H9 (cell line): Measurements from ENCODE around the gene CDKAL1. TPM values are rescaled to one million over a fixed set of nuclear protein-coding genes. Genes with fewer than 3 reads are reported as not detected.

ENCODE experiments used
- DNase-seq: peaks from one replicate; pipeline ENCODE4 v3.0.0-alpha.2; 2017
- H2AFZ ChIP-seq: one replicate; pipeline ENCODE4 v1.6.1; 2013; ENCODE audit warnings: mild to moderate bottlenecking, low read length, control low read depth, moderate library complexity
- H2AK5ac ChIP-seq: 2 replicates; pipeline ENCODE4 v1.6.1; 2013; ENCODE audit warnings: low read length, control low read depth, mixed read lengths; ENCODE audit not compliant: insufficient read length
- H2BK120ac ChIP-seq: one replicate; pipeline ENCODE4 v1.6.1; 2013; ENCODE audit warnings: low read depth, mild to moderate bottlenecking, low read length, control low read depth, inconsistent platforms; ENCODE audit not compliant: poor library complexity, severe bottlenecking
- H2BK12ac ChIP-seq: 2 replicates; pipeline ENCODE4 v1.6.1; 2013; ENCODE audit warnings: low read length, control low read depth, mixed read lengths, low read depth; ENCODE audit not compliant: insufficient read length
- H2BK15ac ChIP-seq: 2 replicates; pipeline ENCODE4 v1.6.1; 2013; ENCODE audit warnings: low read depth, low read length, control low read depth
- H2BK20ac ChIP-seq: one replicate; pipeline ENCODE4 v1.6.1; 2013; ENCODE audit warnings: low read depth, mild to moderate bottlenecking, low read length, control low read depth, inconsistent platforms; ENCODE audit not compliant: poor library complexity, severe bottlenecking
- H2BK5ac ChIP-seq: 2 replicates; pipeline ENCODE4 v1.6.1; 2013; ENCODE audit warnings: low read length, control low read depth, mixed read lengths; ENCODE audit not compliant: insufficient read length
- H3K14ac ChIP-seq: 2 replicates; pipeline ENCODE4 v1.6.1; 2013; ENCODE audit warnings: low read length, control low read depth; ENCODE audit not compliant: insufficient read depth
- H3K18ac ChIP-seq: 2 replicates; pipeline ENCODE4 v1.6.1; 2013; ENCODE audit warnings: low read depth, mild to moderate bottlenecking, mixed read lengths, low read length, control low read depth; ENCODE audit not compliant: insufficient read length
- H3K23ac ChIP-seq: 2 replicates; pipeline ENCODE4 v1.6.1; 2013; ENCODE audit warnings: low read length, control low read depth, mixed read lengths, low read depth; ENCODE audit not compliant: insufficient read length
- H3K23me2 ChIP-seq: 2 replicates; pipeline ENCODE4 v1.6.1; 2013; ENCODE audit warnings: low read depth, mild to moderate bottlenecking, mixed read lengths, low read length, control low read depth; ENCODE audit not compliant: insufficient read length, poor library complexity, severe bottlenecking
- H3K27ac ChIP-seq: 2 replicates; pipeline ENCODE4 v1.5.1; 2013; ENCODE audit warnings: low read length, control low read depth, mixed read lengths, low read depth; ENCODE audit not compliant: insufficient read length
- H3K27me3 ChIP-seq: 2 replicates; pipeline ENCODE4 v1.6.1; 2013; ENCODE audit warnings: low read length, control low read depth, inconsistent platforms; ENCODE audit not compliant: insufficient read depth
- H3K4ac ChIP-seq: 2 replicates; pipeline ENCODE4 v1.6.1; 2013; ENCODE audit warnings: low read depth, mild to moderate bottlenecking, control low read depth, inconsistent platforms, low read length, moderate library complexity
- H3K4me1 ChIP-seq: 2 replicates; pipeline ENCODE4 v1.6.1; 2013; ENCODE audit warnings: low read length, control low read depth, inconsistent platforms; ENCODE audit not compliant: insufficient read depth
- H3K4me2 ChIP-seq: 2 replicates; pipeline ENCODE4 v1.6.1; 2013; ENCODE audit warnings: low read length, control low read depth, mixed read lengths; ENCODE audit not compliant: insufficient read length, insufficient read depth
- H3K56ac ChIP-seq: 2 replicates; pipeline ENCODE4 v1.6.1; 2013; ENCODE audit warnings: low read depth, mild to moderate bottlenecking, mixed read lengths, low read length, control low read depth; ENCODE audit not compliant: insufficient read length
- H3K79me1 ChIP-seq: 2 replicates; pipeline ENCODE4 v1.6.1; 2013; ENCODE audit warnings: low read depth, mild to moderate bottlenecking, moderate library complexity, low read length, control low read depth, inconsistent platforms; ENCODE audit not compliant: insufficient read depth, poor library complexity, severe bottlenecking
- H3K79me2 ChIP-seq: 2 replicates; pipeline ENCODE4 v1.6.1; 2013; ENCODE audit warnings: low read length, control low read depth, inconsistent platforms; ENCODE audit not compliant: insufficient read depth
- H3K9ac ChIP-seq: 2 replicates; pipeline ENCODE4 v1.6.1; 2013; ENCODE audit warnings: low read length, control low read depth, mixed read lengths; ENCODE audit not compliant: insufficient read length; ENCODE audit errors: extremely low read depth
- H3K9me3 ChIP-seq: one replicate; pipeline ENCODE4 v1.6.1; 2013; ENCODE audit warnings: low read depth, low read length, inconsistent platforms; ENCODE audit not compliant: control insufficient read depth
- H3T11ph ChIP-seq: one replicate; pipeline ENCODE4 v1.6.1; 2013; ENCODE audit warnings: mild to moderate bottlenecking, low read length, control low read depth, inconsistent platforms
- H4K20me1 ChIP-seq: one replicate; pipeline ENCODE4 v1.6.1; 2013; ENCODE audit not compliant: control insufficient read depth, insufficient read length, insufficient read depth
- H4K5ac ChIP-seq: 2 replicates; pipeline ENCODE4 v1.6.1; 2013; ENCODE audit warnings: low read depth, mild to moderate bottlenecking, mixed read lengths, low read length, control low read depth; ENCODE audit not compliant: insufficient read length
- H4K8ac ChIP-seq: replicated peaks from 2 replicates; pipeline ENCODE4 v1.6.1; 2013; ENCODE audit warnings: low read length, control low read depth, mixed read lengths, low read depth; ENCODE audit not compliant: insufficient read length
- H4K91ac ChIP-seq: 2 replicates; pipeline ENCODE4 v1.6.1; 2013; ENCODE audit warnings: low read depth, mild to moderate bottlenecking, moderate library complexity, mixed read lengths, low read length, control low read depth; ENCODE audit not compliant: insufficient read length
- H3K27ac Mint-ChIP-seq, 3 experiments: 2 replicates in 2 of 3; 3 replicates in 1 of 3; pipeline ENCODE4 v1.8.0; 2020 to 2021; ENCODE audit warnings: mixed read lengths in 3 of 3, mild to moderate bottlenecking in 1 of 3, moderate library complexity in 1 of 3
- H3K27me3 Mint-ChIP-seq: 2 replicates; pipeline ENCODE4 v1.8.0; 2021; ENCODE audit warnings: low read depth, mild to moderate bottlenecking, moderate library complexity, mixed read lengths
- H3K36me3 Mint-ChIP-seq, 3 experiments: 2 replicates in 2 of 3; 3 replicates in 1 of 3; pipeline ENCODE4 v1.8.0; 2020 to 2021; ENCODE audit warnings: low read depth in 3 of 3, mixed read lengths in 3 of 3; ENCODE audit not compliant: insufficient read depth in 1 of 3
- H3K4me1 Mint-ChIP-seq, 2 experiments: 2 replicates each; pipeline ENCODE4 v1.8.0; 2020; ENCODE audit warnings: mixed read lengths in 2 of 2
- H3K4me3 Mint-ChIP-seq, 2 experiments: 2 replicates in 1 of 2; 3 replicates in 1 of 2; pipeline ENCODE4 v1.8.0; 2020 to 2021; ENCODE audit warnings: mild to moderate bottlenecking in 2 of 2, mixed read lengths in 2 of 2, moderate library complexity in 1 of 2
- H3K9me3 Mint-ChIP-seq, 2 experiments: 2 replicates in 1 of 2; 3 replicates in 1 of 2; pipeline ENCODE4 v1.8.0; 2020; ENCODE audit warnings: mild to moderate bottlenecking in 2 of 2, mixed read lengths in 2 of 2, moderate library complexity in 1 of 2
- CTCF ChIP-seq: fragments of 200-600 bp; sonication (generic); conservative IDR thresholded peaks from 3 replicates; pipeline ENCODE4 v1.8.0; 2021; ENCODE audit warnings: antibody characterized with exemption, mild to moderate bottlenecking
- WGBS: extraction: QIAGEN DNeasy Blood & Tissue Kit; methylation state at CpG from one replicate; pipeline ENCODE4 v1.1.7; 2013; ENCODE audit warnings: missing lambda C conversion rate, low lambda C conversion rate, mixed read lengths; ENCODE audit not compliant: insufficient read length; ENCODE audit errors: extremely low coverage; 5-methylcytosine and 5-hydroxymethylcytosine counted together
- total RNA-seq: library from RNA; stranded (reverse); gene quantifications from 2 replicates; pipeline ENCODE4 v1.2.1, GENCODE V29; 2021

The CDKAL1 gene
- total RNA-seq, 1 experiment from 2014 or later, result 23.0 TPM

- no peak overlapping the region for H3K18ac ChIP-seq
- H3T11ph ChIP-seq, result no peak overlapping the region
- Mint-ChIP-seq H3K36me3 (peaks cover 10 to 28% (median 14%) of the 10 kb centered on the region in 3 experiments), H3K4me3 (no peak overlapping the region), H3K27ac (peak overlapping the region in 1 of 3 experiments; percentile 76; a peak in 2 of 7 replicates), H3K4me1 (peaks cover 9 to 14% of the 10 kb centered on the region in 2 experiments), H3K27me3 (no peaks in the 10 kb centered on the region), H3K9me3 (peaks cover 17% of the 10 kb centered on the region in 2 experiments)
- no peak overlapping the region for H2BK12ac ChIP-seq
- H3K4me1 ChIP-seq, result no peaks in the 10 kb centered on the region
- H4K5ac ChIP-seq, result no peak overlapping the region
- no peaks in the 10 kb centered on the region for H3K79me2 ChIP-seq
- no peak for DNase-seq
- H3K27ac ChIP-seq, result no peak overlapping the region
- no peaks in the 10 kb centered on the region for H3K79me1 ChIP-seq
- no CpG with 5 or more reads among the region's 1 CpG for WGBS
- H4K20me1 ChIP-seq, result no peaks in the 10 kb centered on the region
- no peak overlapping the region for H2BK20ac ChIP-seq
- no peak overlapping the region for H2BK120ac ChIP-seq
- no peak overlapping the region for H3K4ac ChIP-seq
- H2AK5ac ChIP-seq, result no peak overlapping the region
- no peaks in the 10 kb centered on the region for H3K9me3 ChIP-seq
- H2BK15ac ChIP-seq, result no peak overlapping the region
- no peaks in the 10 kb centered on the region for H3K23me2 ChIP-seq
- no peak overlapping the region for H3K56ac ChIP-seq
- TF ChIP-seq CTCF, result no peak
- no peak overlapping the region for H3K23ac ChIP-seq
- no peak overlapping the region for H4K91ac ChIP-seq
- H3K27me3 ChIP-seq, result no peaks in the 10 kb centered on the region
- no peak overlapping the region for H2BK5ac ChIP-seq
- no peak overlapping the region for H4K8ac ChIP-seq
- H3K4me2 ChIP-seq, result no peak overlapping the region
- no peak overlapping the region for H2AFZ ChIP-seq
- no peak overlapping the region for H3K9ac ChIP-seq
- H3K14ac ChIP-seq, result no peak overlapping the region
These were observed 451.6 kb downstream of the CDKAL1 start for GRCh38 chr6:20985821-20986220.
